Measurements from ENCODE around the gene FCAR.

The FCAR gene

GRCh38 chr19:54875506-54875905 lies 1.5 kb downstream of the FCAR start:
- Histone ChIP-seq H3K9me3 (ENCODE audit: control insufficient read depth, low read length) (no peaks in the 10 kb centered on the region), H3K27ac (no peak overlapping the region), H3K27me3 (ENCODE audit: control insufficient read depth, insufficient read depth, low read length) (no peaks in the 10 kb centered on the region), H2AFZ (no peak overlapping the region), H3K4me3 (ENCODE audit: low read depth, low read length) (no peak overlapping the region), H3K4me2 (ENCODE audit: low read length) (no peak overlapping the region), H3K79me2 (no peaks in the 10 kb centered on the region), H3K4me1 (no peaks in the 10 kb centered on the region), H3K9ac (no peak overlapping the region), H3K36me3 (ENCODE audit: control insufficient read depth, insufficient read depth, low read length) (no peaks in the 10 kb centered on the region)
- no peak for TF ChIP-seq CTCF (IDR thresholded peaks at IDR 0.05)

- Histone ChIP-seq H3K9me3 (ENCODE audit: control insufficient read depth, low read length) (no peaks in the 10 kb centered on the region), H3K9ac (no peak overlapping the region), H3K27ac (no peak overlapping the region), H3K4me3 (ENCODE audit: low read depth, low read length) (no peak overlapping the region), H3K36me3 (ENCODE audit: control insufficient read depth, insufficient read depth, low read length) (no peaks in the 10 kb centered on the region), H3K4me2 (ENCODE audit: low read length) (no peak overlapping the region), H3K27me3 (ENCODE audit: control insufficient read depth, insufficient read depth, low read length) (no peaks in the 10 kb centered on the region), H2AFZ (no peak overlapping the region), H3K79me2 (no peaks in the 10 kb centered on the region), H3K4me1 (no peaks in the 10 kb centered on the region)
- no peak for TF ChIP-seq CTCF (IDR thresholded peaks at IDR 0.05)
These were observed 3.4 kb downstream of the FCAR start for GRCh38 chr19:54877471-54877870.

DNA sequence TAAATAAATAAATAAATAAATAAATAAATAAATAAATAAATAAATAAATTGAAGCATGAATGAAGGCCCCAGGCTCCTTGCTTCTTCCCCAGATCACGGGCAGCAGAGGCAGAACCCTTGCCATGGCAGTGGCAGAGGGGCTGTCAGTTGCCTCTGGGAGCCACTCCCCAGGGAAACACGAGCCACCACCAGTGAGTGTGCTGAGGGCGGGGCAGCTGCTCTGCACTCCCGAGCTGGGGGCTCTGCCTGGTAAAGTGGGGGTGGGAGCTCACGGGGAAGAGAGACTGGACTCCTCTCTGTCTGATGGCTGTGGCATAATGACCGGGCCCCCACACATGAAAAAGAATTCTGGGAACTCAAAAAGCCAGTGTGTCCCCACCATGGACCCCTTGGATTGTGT lies 7.8 kb downstream of the FCAR start:
- no peak overlapping the region for H3K27ac ChIP-seq
- no peaks in the 10 kb centered on the region for H3K79me2 ChIP-seq
- no peak overlapping the region for H2AFZ ChIP-seq
- no peak overlapping the region for H3K4me2 ChIP-seq (ENCODE audit: low read length)
- H3K9ac ChIP-seq, result no peak overlapping the region
- TF ChIP-seq CTCF (IDR thresholded peaks at IDR 0.05), result no peak
- no peaks in the 10 kb centered on the region for H3K9me3 ChIP-seq (ENCODE audit: control insufficient read depth, low read length)
- H3K4me3 ChIP-seq (ENCODE audit: low read depth, low read length), result no peak overlapping the region
- no peaks in the 10 kb centered on the region for H3K27me3 ChIP-seq (ENCODE audit: control insufficient read depth, insufficient read depth, low read length)
- no peaks in the 10 kb centered on the region for H3K4me1 ChIP-seq
- no peaks in the 10 kb centered on the region for H3K36me3 ChIP-seq (ENCODE audit: control insufficient read depth, insufficient read depth, low read length)

- Histone ChIP-seq H3K9ac (no peak overlapping the region), H3K27ac (no peak overlapping the region), H3K79me2 (no peaks in the 10 kb centered on the region), H3K4me2 (ENCODE audit: low read length) (no peak overlapping the region), H3K4me3 (ENCODE audit: low read depth, low read length) (no peak overlapping the region), H3K9me3 (ENCODE audit: control insufficient read depth, low read length) (no peaks in the 10 kb centered on the region), H3K27me3 (ENCODE audit: control insufficient read depth, insufficient read depth, low read length) (no peaks in the 10 kb centered on the region), H3K4me1 (no peaks in the 10 kb centered on the region), H3K36me3 (ENCODE audit: control insufficient read depth, insufficient read depth, low read length) (no peaks in the 10 kb centered on the region), H2AFZ (no peak overlapping the region)
- TF ChIP-seq CTCF (IDR thresholded peaks at IDR 0.05), result no peak
These were observed 8.7 kb downstream of the FCAR start for GRCh38 chr19:54882758-54883157.

DNA sequence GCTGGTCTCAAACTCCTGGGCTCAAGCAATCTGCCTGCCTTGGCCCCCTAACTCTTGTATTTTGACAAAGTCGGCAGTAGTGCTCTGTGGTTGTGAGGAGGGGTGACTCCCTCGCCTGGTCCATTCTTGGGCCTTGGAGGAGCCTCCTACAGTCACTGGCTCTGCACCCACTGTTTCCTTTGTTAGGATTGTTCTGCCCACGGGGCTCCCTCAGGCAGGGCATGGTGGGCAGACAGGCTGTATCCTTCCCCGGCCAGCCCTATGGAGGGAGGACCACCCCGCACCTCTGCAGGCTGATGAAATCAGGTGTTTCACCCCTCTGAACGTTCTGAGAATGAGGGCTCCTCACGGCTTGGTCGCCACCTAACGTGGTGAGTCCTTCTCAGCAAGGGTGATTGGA lies 9.2 kb downstream of the FCAR start:
- no peaks in the 10 kb centered on the region for H3K79me2 ChIP-seq
- H3K9ac ChIP-seq, result no peak overlapping the region
- no peaks in the 10 kb centered on the region for H3K9me3 ChIP-seq (ENCODE audit: control insufficient read depth, low read length)
- H3K4me3 ChIP-seq (ENCODE audit: low read depth, low read length), result no peak overlapping the region
- H3K4me2 ChIP-seq (ENCODE audit: low read length), result no peak overlapping the region
- H2AFZ ChIP-seq, result no peak overlapping the region
- H3K27ac ChIP-seq, result no peak overlapping the region
- no peaks in the 10 kb centered on the region for H3K36me3 ChIP-seq (ENCODE audit: control insufficient read depth, insufficient read depth, low read length)
- TF ChIP-seq CTCF (IDR thresholded peaks at IDR 0.05), result no peak
- H3K4me1 ChIP-seq, result no peaks in the 10 kb centered on the region
- H3K27me3 ChIP-seq (ENCODE audit: control insufficient read depth, insufficient read depth, low read length), result no peaks in the 10 kb centered on the region
